Adipose tissue (tissue), 3 donors: ENCODE results near the gene CDH7. TPM values are rescaled to one million over a fixed set of nuclear protein-coding genes. Genes with fewer than 3 reads are reported as not detected.

Experiments
- H3K27ac ChIP-seq: one replicate; pipeline ENCODE4 v1.5.1; 2013; ENCODE audit warnings: low read depth, low read length
- WGBS, 3 donors: extraction: QIAGEN DNeasy Blood & Tissue Kit; methylation state at CpG; one replicate each; pipeline ENCODE4 v1.1.7; 2013; 5-methylcytosine and 5-hydroxymethylcytosine counted together
- polyA plus RNA-seq, 3 donors: library from polyadenylated mRNA; stranded (reverse); fragments of 200-250 nt; gene quantifications; one replicate each; pipeline ENCODE4 v1.2.3, GENCODE V29; 2013
- donor health status: healthy with polysubstance abuse.
- donor health status: Bipolar disorder and iron deficiency.
- donor health status: healthy.

The CDH7 gene
- polyA plus RNA-seq, 3 donors: not detected

- WGBS, 3 donors: 70 to 83% (median 79%) methylated on average over 1 of the region's 1 CpG
- no peak overlapping the region for H3K27ac ChIP-seq
Observed at GRCh38 chr18:65760457-65760856, 9.6 kb downstream of the CDH7 start.

GRCh38 chr18:65761636-65762295 lies 11.0 kb downstream of the CDH7 start:
- 66 to 78% (median 71%) methylated on average over 3 of the region's 3 CpGs for WGBS, 3 donors
- no peak overlapping the region for H3K27ac ChIP-seq

- WGBS, 3 donors: 51 to 61% (median 56%) methylated on average over 2 of the region's 2 CpGs
- H3K27ac ChIP-seq: no peak overlapping the region
Observed at GRCh38 chr18:65762556-65762955, 11.7 kb downstream of the CDH7 start.

GRCh38 chr18:65767406-65767805 lies 16.6 kb downstream of the CDH7 start:
- WGBS, 3 donors: 50 to 65% (median 64%) methylated on average over 2 of the region's 2 CpGs
- no peak overlapping the region for H3K27ac ChIP-seq

- 83 to 86% (median 86%) methylated on average over 15 of the region's 15 CpGs for WGBS, 3 donors
- no peak overlapping the region for H3K27ac ChIP-seq
Observed at GRCh38 chr18:65768120-65768778, 17.4 kb downstream of the CDH7 start.

GRCh38 chr18:65769652-65770051 lies 18.8 kb downstream of the CDH7 start:
- H3K27ac ChIP-seq: no peak overlapping the region
- WGBS, 3 donors: 74 to 81% (median 77%) methylated on average over 4 of the region's 4 CpGs

GRCh38 chr18:65786474-65786873 lies 35.7 kb downstream of the CDH7 start:
- no peak overlapping the region for H3K27ac ChIP-seq
- WGBS, 3 donors: 54 to 75% (median 58%) methylated on average over 2 of the region's 2 CpGs

- H3K27ac ChIP-seq: no peak overlapping the region
- 28 to 50% (median 45%) methylated on average over 4 of the region's 4 CpGs for WGBS, 3 donors
Observed at GRCh38 chr18:65788373-65788772, 37.6 kb downstream of the CDH7 start.

GRCh38 chr18:65790604-65791003 lies 39.8 kb downstream of the CDH7 start:
- H3K27ac ChIP-seq: no peak overlapping the region
- 84 to 89% (median 84%) methylated on average over 4 of the region's 4 CpGs for WGBS, 3 donors

GRCh38 chr18:65791719-65792118 lies 40.9 kb downstream of the CDH7 start:
- 48 to 75% (median 65%) methylated on average over 4 of the region's 4 CpGs for WGBS, 3 donors
- H3K27ac ChIP-seq: no peak overlapping the region

GRCh38 chr18:65792456-65793074 lies 41.8 kb downstream of the CDH7 start:
- H3K27ac ChIP-seq: no peak overlapping the region
- 56 to 68% (median 64%) methylated on average over 4 of the region's 4 CpGs for WGBS, 3 donors

GRCh38 chr18:65808759-65809158 lies 57.9 kb downstream of the CDH7 start:
- 47 to 59% (median 56%) methylated on average over 6 of the region's 6 CpGs for WGBS, 3 donors
- H3K27ac ChIP-seq: no peak overlapping the region

GRCh38 chr18:65811307-65811706 lies 60.5 kb downstream of the CDH7 start:
- no peak overlapping the region for H3K27ac ChIP-seq
- WGBS, 3 donors: 55 to 67% (median 64%) methylated on average over 4 of the region's 4 CpGs

- 43 to 62% (median 45%) methylated on average over 2 of the region's 2 CpGs for WGBS, 3 donors
- no peak overlapping the region for H3K27ac ChIP-seq
Observed at GRCh38 chr18:65815506-65815905, 64.7 kb downstream of the CDH7 start.

- WGBS, 3 donors: 58 to 68% (median 58%) methylated on average over 4 of the region's 4 CpGs
- H3K27ac ChIP-seq: no peak overlapping the region
Observed at GRCh38 chr18:65817178-65817577, 66.4 kb downstream of the CDH7 start.

- 79 to 84% (median 84%) methylated on average over 3 of the region's 3 CpGs for WGBS, 3 donors
- no peak overlapping the region for H3K27ac ChIP-seq
Observed at GRCh38 chr18:65821911-65822310, 71.1 kb downstream of the CDH7 start.

- H3K27ac ChIP-seq: no peak overlapping the region
- WGBS, 3 donors: 20 to 31% (median 29%) methylated on average over 2 of the region's 2 CpGs
Observed at GRCh38 chr18:65822826-65823225, 72.0 kb downstream of the CDH7 start.

GRCh38 chr18:65827444-65827843 lies 76.6 kb downstream of the CDH7 start:
- no peak overlapping the region for H3K27ac ChIP-seq

GRCh38 chr18:65835881-65836280 lies 85.1 kb downstream of the CDH7 start:
- H3K27ac ChIP-seq: no peak overlapping the region
- 66 to 83% (median 73%) methylated on average over 4 of the region's 4 CpGs for WGBS, 3 donors

More at GRCh38 chr18:65827444-65827843, 76.6 kb downstream of the CDH7 start:
- WGBS, 3 donors: 92 to 98% (median 98%) methylated on average over 1 of the region's 1 CpG

- WGBS, 3 donors: 77 to 93% (median 90%) methylated on average over 2 of the region's 2 CpGs
- H3K27ac ChIP-seq: no peak overlapping the region
Observed at GRCh38 chr18:65846107-65846506, 95.3 kb downstream of the CDH7 start.
